KMS-11 (cell line): ENCODE measurements around the gene PDZD2.

Source experiments
- H2AFZ ChIP-seq: fragments of 200-600 bp; sonication (generic); 2 replicates; pipeline ENCODE4 v1.6.1; 2016; ENCODE audit warnings: antibody characterized with exemption, mixed run types, low read depth
- H3K27ac ChIP-seq: fragments of 200-600 bp; sonication (generic); 2 replicates; pipeline ENCODE4 v1.6.1; 2016; ENCODE audit warnings: mild to moderate bottlenecking, mixed run types
- H3K27me3 ChIP-seq: fragments of 200-600 bp; sonication (generic); 2 replicates; pipeline ENCODE4 v1.6.1; 2017; ENCODE audit warnings: mild to moderate bottlenecking, low read depth, mixed run types, moderate library complexity; ENCODE audit not compliant: insufficient read depth
- H3K36me3 ChIP-seq: fragments of 200-600 bp; sonication (generic); 2 replicates; pipeline ENCODE4 v1.6.1; 2017; ENCODE audit warnings: mild to moderate bottlenecking, mixed run types; ENCODE audit not compliant: insufficient read depth
- H3K4me1 ChIP-seq: fragments of 200-600 bp; sonication (generic); 2 replicates; pipeline ENCODE4 v1.6.1; 2016; ENCODE audit warnings: mild to moderate bottlenecking, low read depth, mixed run types; ENCODE audit not compliant: poor library complexity, severe bottlenecking
- H3K4me2 ChIP-seq: fragments of 200-600 bp; sonication (generic); 2 replicates; pipeline ENCODE4 v1.7.0; 2016; ENCODE audit warnings: mild to moderate bottlenecking, mixed run types
- H3K4me3 ChIP-seq: fragments of 200-600 bp; sonication (generic); IDR thresholded peaks from 2 replicates; pipeline ENCODE4 v1.6.1; 2017; ENCODE audit warnings: low read depth, low read length, mixed read lengths; ENCODE audit not compliant: insufficient read depth
- H3K79me2 ChIP-seq: fragments of 200-600 bp; sonication (generic); 2 replicates; pipeline ENCODE4 v1.6.1; 2016; ENCODE audit warnings: low read depth, mixed run types; ENCODE audit not compliant: insufficient read depth
- H3K9ac ChIP-seq: fragments of 200-600 bp; sonication (generic); 2 replicates; pipeline ENCODE4 v1.6.1; 2016; ENCODE audit warnings: mild to moderate bottlenecking, mixed run types
- H4K20me1 ChIP-seq: fragments of 200-600 bp; sonication (generic); 2 replicates; pipeline ENCODE4 v1.6.1; 2016; ENCODE audit warnings: mild to moderate bottlenecking, mixed run types; ENCODE audit not compliant: insufficient read depth
- CTCF ChIP-seq: fragments of 200-600 bp; sonication (generic); conservative IDR thresholded peaks from 2 replicates; pipeline ENCODE4 v1.6.1; 2017; ENCODE audit warnings: low read depth, mild to moderate bottlenecking, antibody characterized with exemption, low read length, moderate library complexity, mixed read lengths

The PDZD2 gene

GRCh38 chr5:31701642-31702299, 62.8 kb downstream of the PDZD2 start:
- H3K79me2 ChIP-seq, result no peaks in the 10 kb centered on the region
- no peak overlapping the region for H3K27ac ChIP-seq
- H2AFZ ChIP-seq, result no peak overlapping the region
- no peaks in the 10 kb centered on the region for H4K20me1 ChIP-seq
- no peaks in the 10 kb centered on the region for H3K36me3 ChIP-seq
- no peaks in the 10 kb centered on the region for H3K27me3 ChIP-seq
- H3K4me3 ChIP-seq, result no peak overlapping the region
- no peaks in the 10 kb centered on the region for H3K4me1 ChIP-seq
- no peak for TF ChIP-seq CTCF
- H3K4me2 ChIP-seq, result no peak overlapping the region
- no peak overlapping the region for H3K9ac ChIP-seq

GRCh38 chr5:31702712-31703111, 63.8 kb downstream of the PDZD2 start:
- H3K27me3 ChIP-seq, result no peaks in the 10 kb centered on the region
- no peak for TF ChIP-seq CTCF
- H3K79me2 ChIP-seq, result no peaks in the 10 kb centered on the region
- H4K20me1 ChIP-seq, result no peaks in the 10 kb centered on the region
- H3K36me3 ChIP-seq, result no peaks in the 10 kb centered on the region
- H3K9ac ChIP-seq, result no peak overlapping the region
- no peak overlapping the region for H2AFZ ChIP-seq
- H3K4me3 ChIP-seq, result no peak overlapping the region
- H3K4me2 ChIP-seq, result no peak overlapping the region
- no peaks in the 10 kb centered on the region for H3K4me1 ChIP-seq
- no peak overlapping the region for H3K27ac ChIP-seq

GRCh38 chr5:31703757-31704156, 64.8 kb downstream of the PDZD2 start:
- Histone ChIP-seq H3K9ac (no peak overlapping the region), H2AFZ (no peak overlapping the region), H3K4me2 (no peak overlapping the region), H3K79me2 (no peaks in the 10 kb centered on the region), H3K27ac (no peak overlapping the region), H3K4me3 (no peak overlapping the region), H3K4me1 (no peaks in the 10 kb centered on the region), H4K20me1 (no peaks in the 10 kb centered on the region), H3K27me3 (no peaks in the 10 kb centered on the region), H3K36me3 (no peaks in the 10 kb centered on the region)
- no peak for TF ChIP-seq CTCF

- H3K4me2 ChIP-seq, result no peak overlapping the region
- no peaks in the 10 kb centered on the region for H3K27me3 ChIP-seq
- no peaks in the 10 kb centered on the region for H3K4me1 ChIP-seq
- H3K36me3 ChIP-seq, result no peaks in the 10 kb centered on the region
- TF ChIP-seq CTCF, result no peak
- no peaks in the 10 kb centered on the region for H4K20me1 ChIP-seq
- H3K9ac ChIP-seq, result no peak overlapping the region
- no peaks in the 10 kb centered on the region for H3K79me2 ChIP-seq
- H3K27ac ChIP-seq, result no peak overlapping the region
- H2AFZ ChIP-seq, result no peak overlapping the region
- no peak overlapping the region for H3K4me3 ChIP-seq
These were observed 67.3 kb downstream of the PDZD2 start for GRCh38 chr5:31706186-31706585.
